Epithelial cell of alveolus of lung (primary cell): ENCODE measurements around the gene ANAPC13. TPM values are rescaled to one million over a fixed set of nuclear protein-coding genes. Genes with fewer than 3 reads are reported as not detected.

Source experiments
- total RNA-seq: library from RNA; depleted of rRNA; stranded (reverse); fragments of >200 nt; gene quantifications from 2 replicates; pipeline ENCODE4 v1.2.1, GENCODE V29; 2015

The ANAPC13 gene
- total RNA-seq: 54.6 and 62.2 TPM in 2 replicates

DNA sequence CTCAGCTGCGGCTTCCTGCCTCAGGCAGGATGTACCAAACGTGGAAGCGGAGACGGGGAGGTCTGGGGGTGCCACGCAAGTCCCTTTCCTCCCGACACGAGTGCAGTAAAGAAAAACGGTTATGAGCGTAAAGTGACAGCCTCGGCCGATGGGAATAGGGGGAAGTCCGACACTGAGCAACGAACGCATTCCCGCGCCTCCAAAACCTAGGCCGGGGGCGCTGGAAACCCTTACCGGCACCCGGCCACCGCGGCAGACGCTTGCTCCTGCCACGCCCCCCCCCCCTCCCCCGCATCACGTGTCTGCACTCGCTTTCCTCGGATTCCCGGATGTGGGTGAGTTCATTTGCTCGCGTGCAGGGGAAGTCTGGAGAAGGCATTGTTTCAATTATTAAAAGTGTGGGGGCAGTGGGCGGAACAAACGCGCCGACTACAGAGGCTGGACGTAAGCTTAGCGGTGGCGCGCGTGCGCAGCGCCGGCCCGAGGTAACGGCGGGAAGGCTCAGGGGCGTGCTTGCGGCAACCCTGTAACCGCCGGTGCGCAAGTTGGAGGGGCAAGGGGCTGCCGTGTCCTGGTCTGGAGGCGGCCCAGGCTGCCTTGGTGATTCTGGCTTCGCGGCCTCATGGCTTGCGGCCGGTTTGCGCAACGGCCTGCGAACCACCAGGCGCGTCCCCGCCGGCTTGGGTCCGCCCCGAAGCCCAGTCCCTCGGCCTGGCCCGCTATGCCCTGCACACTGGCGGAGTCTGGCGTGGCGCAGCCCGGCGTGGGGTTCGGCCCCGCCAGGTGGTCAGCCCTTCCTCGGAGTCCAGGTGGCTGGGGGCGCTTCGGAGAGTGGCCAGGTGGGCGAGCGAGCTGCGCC is at the start of gene ANAPC13, which contains the start of gene CEP63:
ANAPC13 (minus strand) TSS at position 268 of the 859 bp plus-strand sequence. CDS start 3,081 bp downstream, outside the sequence.
CEP63 (plus strand) TSS at position 340 of the 859 bp plus-strand sequence. CDS start 9,264 bp downstream, outside the sequence.

Other genes with a start within 250 kb of the ANAPC13 start
- 45.4 and 60.2 TPM in 2 replicates for gene RYK, start 235.1 kb downstream of the ANAPC13 start, total RNA-seq
- gene AMOTL2, start 111.5 kb downstream of the ANAPC13 start, total RNA-seq: 49.0 and 80.5 TPM in 2 replicates
- 6.3 and 25.9 TPM in 2 replicates for gene CEP63, start 72 bp upstream of the ANAPC13 start, total RNA-seq
- 0.13 and 0.16 TPM in 2 replicates for gene KY, start 165.0 kb upstream of the ANAPC13 start, total RNA-seq